D721Med (cell line): ENCODE measurements around the gene SPRR1B.

ENCODE experiments used
- DNase-seq: peaks from one replicate; pipeline ENCODE4 v3.0.0; 2011; ENCODE audit warnings: low spot score; ENCODE audit not compliant: insufficient read length
- FAIRE-seq: peaks from 2 replicates; lab custom pipeline; 2011; peaks lifted over from hg19 to GRCh38; lab: Jason Lieb, UNC
- TF ChIP-seq, protein P1 (sequence below): IDR thresholded peaks from 2 replicates; pipeline ENCODE4 v1.5.1; 2012; ENCODE audit warnings: mild to moderate bottlenecking, control low read depth; ENCODE audit not compliant: insufficient read depth; ENCODE audit errors: missing control alignments

SPRR1B gene

DNA sequence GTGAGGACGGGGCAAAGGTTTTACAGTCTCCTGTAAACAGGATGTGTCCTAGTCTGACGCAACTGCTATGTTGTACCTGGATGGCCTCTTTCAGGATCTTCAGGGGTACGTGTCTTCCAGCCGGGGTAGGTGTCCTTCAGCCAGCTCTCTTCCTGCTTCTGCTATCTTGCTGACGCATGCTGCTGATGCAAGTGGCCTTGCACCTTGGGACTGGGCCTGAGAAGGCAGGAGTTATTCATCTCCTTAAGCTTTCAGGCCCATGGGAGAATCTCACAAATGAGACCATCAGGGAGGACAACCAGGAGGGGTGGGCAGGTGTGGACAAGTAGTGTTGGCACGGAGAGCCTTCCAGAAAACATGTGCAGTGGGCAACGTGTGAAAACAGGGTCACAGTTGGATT lies 7.9 kb upstream of the SPRR1B start:
- FAIRE-seq (no peak), DNase-seq (no peak)
- TF ChIP-seq, protein P1, sequence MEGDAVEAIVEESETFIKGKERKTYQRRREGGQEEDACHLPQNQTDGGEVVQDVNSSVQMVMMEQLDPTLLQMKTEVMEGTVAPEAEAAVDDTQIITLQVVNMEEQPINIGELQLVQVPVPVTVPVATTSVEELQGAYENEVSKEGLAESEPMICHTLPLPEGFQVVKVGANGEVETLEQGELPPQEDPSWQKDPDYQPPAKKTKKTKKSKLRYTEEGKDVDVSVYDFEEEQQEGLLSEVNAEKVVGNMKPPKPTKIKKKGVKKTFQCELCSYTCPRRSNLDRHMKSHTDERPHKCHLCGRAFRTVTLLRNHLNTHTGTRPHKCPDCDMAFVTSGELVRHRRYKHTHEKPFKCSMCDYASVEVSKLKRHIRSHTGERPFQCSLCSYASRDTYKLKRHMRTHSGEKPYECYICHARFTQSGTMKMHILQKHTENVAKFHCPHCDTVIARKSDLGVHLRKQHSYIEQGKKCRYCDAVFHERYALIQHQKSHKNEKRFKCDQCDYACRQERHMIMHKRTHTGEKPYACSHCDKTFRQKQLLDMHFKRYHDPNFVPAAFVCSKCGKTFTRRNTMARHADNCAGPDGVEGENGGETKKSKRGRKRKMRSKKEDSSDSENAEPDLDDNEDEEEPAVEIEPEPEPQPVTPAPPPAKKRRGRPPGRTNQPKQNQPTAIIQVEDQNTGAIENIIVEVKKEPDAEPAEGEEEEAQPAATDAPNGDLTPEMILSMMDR, result no peak

DNA sequence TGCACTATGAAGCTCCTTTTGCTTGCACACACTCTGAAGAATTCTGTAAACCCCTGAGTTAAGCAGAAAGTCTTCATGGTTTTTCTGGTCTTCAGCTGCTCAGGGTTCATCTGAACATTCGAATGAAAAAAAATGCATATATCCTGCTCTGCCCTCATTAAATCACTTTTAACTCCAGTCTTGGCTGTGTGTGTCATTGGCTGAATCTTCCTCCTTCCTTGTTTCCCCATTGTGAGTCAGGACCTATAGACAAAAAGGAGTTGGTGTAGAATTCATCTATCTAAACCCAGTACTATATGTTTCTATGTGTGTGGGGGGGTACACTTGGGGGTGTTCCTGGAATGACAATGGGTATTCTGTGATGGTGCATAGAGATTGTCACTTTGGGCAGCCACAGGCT lies 6.6 kb upstream of the SPRR1B start:
- no peak for DNase-seq
- TF ChIP-seq, protein P1, result no peak
- no peak for FAIRE-seq

DNA sequence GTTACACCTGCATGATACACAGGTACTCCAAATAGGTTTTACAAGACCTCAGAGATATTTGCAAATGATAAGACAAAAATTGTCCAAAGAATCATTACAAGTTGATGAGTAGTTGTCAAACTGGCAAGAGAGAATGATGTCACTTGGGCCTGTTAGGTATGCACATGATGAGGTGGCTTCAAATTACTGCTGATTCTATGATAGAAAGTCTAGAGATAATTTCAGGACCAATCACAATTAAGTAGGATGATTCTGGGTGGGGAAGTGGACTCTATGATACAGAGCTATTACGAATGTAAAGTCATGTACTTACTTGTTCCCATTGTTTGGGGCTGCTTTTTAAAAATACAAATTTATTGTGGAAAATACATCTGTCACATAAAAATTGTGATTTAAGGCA lies 5.2 kb upstream of the SPRR1B start:
- FAIRE-seq, result no peak
- TF ChIP-seq, protein P1, result no peak

DNA sequence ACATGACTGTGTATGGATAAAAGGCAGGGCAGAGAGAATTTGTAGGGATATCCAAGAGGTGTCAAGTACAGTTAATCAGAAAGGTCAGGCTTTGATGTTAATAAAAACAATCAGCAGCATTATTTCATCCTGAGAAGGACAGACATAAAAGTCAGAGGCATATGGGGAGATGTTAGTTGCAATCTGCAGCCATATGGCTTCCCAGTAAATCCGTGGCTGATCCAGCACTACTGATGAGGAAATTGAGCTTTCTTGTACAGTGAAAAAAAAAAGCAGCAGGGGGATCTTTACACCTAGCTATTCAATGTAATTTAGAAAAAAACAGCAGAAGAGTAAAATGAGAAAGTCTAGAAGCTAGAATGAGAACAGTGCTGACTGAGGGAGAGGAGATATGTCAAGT lies 2.2 kb upstream of the SPRR1B start:
- TF ChIP-seq, protein P1, result no peak
- FAIRE-seq (no peak), DNase-seq (no peak)

More for the DNA sequence above, 5.2 kb upstream of the SPRR1B start:
- DNase-seq, result no peak

DNA sequence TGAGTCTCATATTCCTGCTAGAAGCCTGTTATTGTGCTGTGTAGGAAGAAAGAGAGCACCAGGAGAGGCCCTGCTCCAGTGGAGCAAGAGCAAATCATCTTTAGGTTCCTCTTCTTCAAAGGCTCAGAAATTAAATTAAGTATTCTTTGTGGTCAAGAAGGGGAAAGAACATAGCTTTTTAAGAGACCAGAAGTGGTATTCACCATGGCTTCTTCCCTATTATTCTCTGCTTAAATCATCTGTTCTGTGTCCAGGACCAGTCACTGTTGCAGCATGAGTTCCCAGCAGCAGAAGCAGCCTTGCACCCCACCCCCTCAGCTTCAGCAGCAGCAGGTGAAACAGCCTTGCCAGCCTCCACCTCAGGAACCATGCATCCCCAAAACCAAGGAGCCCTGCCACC lies 1.1 kb downstream of the SPRR1B start:
- FAIRE-seq (no peak), DNase-seq (no peak)
- TF ChIP-seq, protein P1, result no peak

DNA sequence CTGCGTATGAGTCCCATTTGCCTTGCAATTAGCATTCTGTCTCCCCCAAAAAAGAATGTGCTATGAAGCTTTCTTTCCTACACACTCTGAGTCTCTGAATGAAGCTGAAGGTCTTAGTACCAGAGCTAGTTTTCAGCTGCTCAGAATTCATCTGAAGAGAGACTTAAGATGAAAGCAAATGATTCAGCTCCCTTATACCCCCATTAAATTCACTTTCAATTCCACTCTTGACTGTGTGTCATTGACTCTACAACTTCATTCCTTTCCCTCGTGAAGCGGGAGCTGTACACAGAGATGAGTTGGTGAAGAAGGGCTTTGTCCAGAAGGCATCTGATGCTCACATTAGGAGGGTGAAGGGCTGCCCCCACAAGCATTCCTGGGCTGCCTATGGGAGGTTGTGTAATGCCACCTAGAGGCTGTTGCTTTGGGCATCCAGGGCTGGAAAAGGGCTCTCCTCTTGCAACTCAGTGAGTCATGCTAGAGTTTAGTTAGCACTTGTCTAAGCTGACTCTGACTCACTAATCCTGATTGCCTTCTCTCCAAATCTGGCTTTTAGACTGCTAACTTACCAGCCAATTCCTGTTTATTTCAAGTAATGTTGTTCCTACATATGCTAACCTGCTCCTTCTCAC lies 1.8 kb downstream of the SPRR1B start:
- DNase-seq (no peak), FAIRE-seq (no peak)
- TF ChIP-seq, protein P1, result peak; percentile 27

DNA sequence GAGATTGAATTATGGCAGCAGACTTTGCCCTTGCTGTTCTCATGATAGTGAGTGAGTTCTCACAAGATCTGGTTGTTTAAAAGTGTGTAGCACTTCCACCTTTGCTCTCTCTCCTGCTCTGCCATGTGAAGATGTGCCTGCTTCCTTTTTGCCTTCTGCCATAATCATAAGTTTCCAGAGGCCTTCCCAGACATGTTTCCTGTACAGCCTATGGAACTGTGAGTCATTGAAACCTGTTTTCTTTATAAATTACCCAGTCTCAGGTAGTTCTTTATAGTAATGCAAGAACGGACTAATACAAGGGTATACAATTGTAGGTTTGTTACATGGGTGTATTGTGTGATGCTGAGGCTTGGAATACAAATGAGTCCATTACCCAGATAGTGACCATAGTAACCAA lies 4.2 kb downstream of the SPRR1B start:
- TF ChIP-seq, protein P1, result no peak
- no peak for FAIRE-seq

More for the DNA sequence above, 4.2 kb downstream of the SPRR1B start:
- no peak for DNase-seq
